ENCODE measurements around the gene WAC.
A peak's percentile ranks its signal among the peaks of the same experiment; 100 is the strongest.

WAC gene

DNA sequence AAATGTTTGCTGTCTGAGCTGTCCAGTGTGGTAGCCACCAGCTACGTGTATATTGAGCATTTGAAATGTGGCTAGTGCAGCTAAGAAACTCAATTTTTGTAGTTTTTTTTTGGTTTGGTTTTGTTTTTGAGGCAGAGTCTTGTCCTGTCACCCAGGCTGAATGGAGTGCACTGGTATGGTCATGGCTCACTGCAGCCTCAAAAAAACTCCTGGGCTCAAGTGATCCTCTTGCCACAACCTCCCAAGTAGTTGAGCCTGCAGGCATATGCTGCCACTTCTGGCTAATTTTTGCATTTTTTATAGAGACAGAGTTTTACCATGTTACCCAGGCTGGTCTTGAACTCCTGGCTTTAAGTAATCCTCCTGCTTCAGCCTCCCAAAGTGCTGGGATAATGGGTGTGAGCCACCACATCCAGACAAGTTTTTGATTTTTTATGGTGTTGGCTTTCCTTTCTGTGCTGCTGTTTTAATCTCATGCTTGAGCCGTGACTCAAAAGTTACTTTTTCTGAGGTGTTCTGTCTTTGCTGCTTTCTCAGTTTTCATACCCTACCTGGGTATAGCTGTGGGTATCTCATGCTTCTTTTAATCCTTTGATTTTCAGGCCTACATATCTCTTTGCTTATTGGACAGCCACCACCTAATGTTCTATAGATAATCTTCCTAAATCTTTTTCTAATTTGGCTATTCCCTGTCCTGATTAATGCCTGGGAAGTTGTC is 16.0 kb downstream of the WAC start:
- DNase-seq (ENCODE audit: low spot score in 2 of 2) (no peak), ATAC-seq (peak; percentile 65)
- H3K9me3 Mint-ChIP-seq, result no peaks in the 10 kb centered on the region
- peaks cover 99% of the 10 kb centered on the region for H3K36me3 Mint-ChIP-seq
- peak overlapping the region; percentile 67 for H3K27ac Mint-ChIP-seq
- H3K4me3 Mint-ChIP-seq, result no peak overlapping the region
- H3K4me1 Mint-ChIP-seq, result peaks cover 66% of the 10 kb centered on the region

DNA sequence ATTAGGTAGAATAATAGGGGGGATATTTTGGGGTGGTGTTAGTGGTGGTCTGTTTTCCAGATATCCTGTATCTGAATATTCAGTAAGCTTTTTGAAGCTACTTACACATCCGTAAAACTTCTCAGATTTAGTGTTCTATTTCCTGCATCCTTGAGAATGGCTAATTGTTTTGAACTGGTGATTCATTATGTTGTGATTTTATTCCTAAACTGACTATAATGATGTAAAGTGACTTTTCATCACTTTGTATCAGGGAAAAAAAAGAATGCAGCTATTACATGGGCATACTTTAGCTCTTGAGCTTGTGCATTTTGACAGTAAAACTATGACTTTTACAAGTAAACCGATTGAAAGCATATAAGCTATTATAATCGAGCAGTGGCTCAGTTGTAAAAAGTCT is 18.2 kb downstream of the WAC start:
- DNase-seq (ENCODE audit: low spot score in 2 of 2), result no peak
- H3K4me1 Mint-ChIP-seq, result peaks cover 73% of the 10 kb centered on the region
- H3K9me3 Mint-ChIP-seq, result no peaks in the 10 kb centered on the region
- no peak for ATAC-seq
- H3K4me3 Mint-ChIP-seq, result no peak overlapping the region
- peaks cover 100% of the 10 kb centered on the region for H3K36me3 Mint-ChIP-seq
- H3K27ac Mint-ChIP-seq, result no peak overlapping the region

DNA sequence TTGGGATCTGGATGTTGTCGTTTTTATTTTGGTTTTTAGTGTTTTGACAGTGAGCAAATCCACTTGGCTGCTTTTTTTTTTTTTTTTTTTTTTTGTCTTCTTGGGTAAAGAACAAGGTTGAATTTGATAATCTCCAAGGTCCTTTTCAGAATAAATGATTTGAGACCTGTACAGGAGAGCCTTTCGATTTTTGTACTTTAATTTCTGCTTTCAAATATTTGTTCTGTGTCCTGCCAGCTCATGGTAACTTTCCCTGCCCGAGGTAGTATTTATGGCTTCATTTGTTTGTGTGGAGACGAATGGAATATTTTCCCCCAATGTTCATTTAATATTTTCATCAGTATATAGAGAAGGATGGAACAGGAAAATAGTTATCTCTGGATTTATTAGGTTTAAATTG is 19.9 kb downstream of the WAC start:
- Mint-ChIP-seq H3K9me3 (no peaks in the 10 kb centered on the region), H3K4me1 (peaks cover 82% of the 10 kb centered on the region), H3K36me3 (peaks cover 100% of the 10 kb centered on the region), H3K4me3 (no peak overlapping the region), H3K27ac (no peak overlapping the region)
- ATAC-seq (no peak), DNase-seq (ENCODE audit: low spot score in 2 of 2) (no peak)

DNA sequence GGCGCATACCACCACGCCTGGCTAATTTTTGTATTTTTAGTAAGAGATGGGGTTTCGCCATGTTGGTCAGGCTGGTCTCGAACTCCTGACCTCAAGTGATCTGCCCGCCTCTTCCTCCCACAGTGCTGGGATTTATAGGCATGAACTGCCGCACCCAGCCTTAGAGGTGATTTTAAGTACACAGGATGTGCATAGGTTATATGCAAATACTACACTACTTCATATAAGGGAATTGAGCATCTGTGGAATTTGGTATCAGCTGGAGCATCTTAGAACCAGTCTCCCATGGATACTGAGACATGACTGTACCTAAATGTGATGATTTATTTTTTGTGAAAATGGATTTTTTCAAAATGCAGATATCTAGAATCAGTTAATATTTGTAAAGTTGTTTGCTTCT is 21.1 kb downstream of the WAC start:
- Mint-ChIP-seq H3K27ac (no peak overlapping the region), H3K36me3 (peaks cover 100% of the 10 kb centered on the region), H3K9me3 (no peaks in the 10 kb centered on the region), H3K4me1 (peaks cover 82% of the 10 kb centered on the region), H3K4me3 (no peak overlapping the region)
- ATAC-seq (no peak), DNase-seq (ENCODE audit: low spot score in 2 of 2) (no peak)

DNA sequence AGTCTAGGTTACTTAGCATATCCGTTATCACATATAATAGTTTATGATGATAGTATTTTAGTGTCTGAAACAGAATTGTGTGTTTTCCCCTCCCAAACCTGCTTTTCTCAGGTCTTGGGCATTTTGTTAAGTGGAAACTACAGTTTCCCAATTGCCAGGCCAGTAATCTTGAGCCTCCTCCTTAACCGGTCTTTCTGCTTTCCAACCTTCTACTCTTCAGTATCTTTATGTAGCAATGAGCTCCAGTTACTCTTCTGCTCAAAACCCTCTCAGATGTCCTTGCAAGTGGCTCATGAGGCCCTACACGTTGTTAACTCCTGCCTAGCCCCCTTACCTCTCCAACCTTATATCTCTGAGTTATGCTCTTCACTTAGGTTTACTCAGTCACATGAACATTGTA is 22.0 kb downstream of the WAC start:
- ATAC-seq, result no peak
- no peak overlapping the region for H3K4me3 Mint-ChIP-seq
- H3K4me1 Mint-ChIP-seq, result peaks cover 84% of the 10 kb centered on the region
- no peak overlapping the region for H3K27ac Mint-ChIP-seq
- peaks cover 98% of the 10 kb centered on the region for H3K36me3 Mint-ChIP-seq
- H3K9me3 Mint-ChIP-seq, result no peaks in the 10 kb centered on the region
- DNase-seq (ENCODE audit: low spot score in 2 of 2), result no peak

DNA sequence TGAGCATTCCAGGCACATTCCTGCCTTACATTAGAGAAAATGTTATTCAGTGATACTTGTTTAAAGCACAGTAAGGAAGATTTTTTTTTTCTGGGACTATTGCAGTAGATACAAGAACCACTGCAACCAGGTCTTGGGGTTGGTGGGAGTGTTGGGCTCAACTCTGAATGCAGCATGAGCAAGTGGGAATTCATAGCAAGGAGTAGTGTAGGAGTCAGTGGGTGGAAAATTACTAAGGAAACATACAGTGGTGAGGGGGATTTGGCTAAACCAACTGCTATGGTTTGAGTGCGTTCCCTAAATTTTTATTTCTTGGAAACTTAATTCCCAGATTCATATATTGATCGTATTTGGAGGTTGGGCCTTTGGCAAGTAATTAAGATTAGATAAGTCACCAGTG is 22.4 kb downstream of the WAC start:
- Mint-ChIP-seq H3K4me3 (no peak overlapping the region), H3K4me1 (peaks cover 84% of the 10 kb centered on the region), H3K36me3 (peaks cover 98% of the 10 kb centered on the region), H3K9me3 (no peaks in the 10 kb centered on the region), H3K27ac (no peak overlapping the region)
- DNase-seq (ENCODE audit: low spot score in 2 of 2) (no peak), ATAC-seq (no peak)

DNA sequence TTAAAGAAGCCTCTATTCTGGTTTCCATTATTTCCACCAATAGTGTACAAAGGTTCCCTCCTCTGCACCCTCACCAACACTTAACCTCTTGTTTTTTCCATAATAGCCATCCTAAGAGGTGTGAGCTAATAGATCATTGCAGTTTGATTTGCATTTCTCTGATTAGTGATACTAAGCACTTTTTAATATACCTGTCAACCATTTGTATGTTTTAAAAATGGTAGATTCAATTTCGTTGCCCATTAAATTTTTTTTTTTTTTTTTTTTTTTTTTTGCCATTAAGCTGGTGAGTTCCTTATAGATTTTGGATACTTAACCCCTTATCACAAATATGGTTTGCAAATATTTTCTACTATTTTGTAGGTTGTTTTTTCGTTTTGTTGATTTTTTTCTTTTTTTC is 23.2 kb downstream of the WAC start:
- DNase-seq (ENCODE audit: low spot score in 2 of 2), result no peak
- Mint-ChIP-seq H3K27ac (no peak overlapping the region), H3K36me3 (peaks cover 98% of the 10 kb centered on the region), H3K4me1 (peaks cover 84% of the 10 kb centered on the region), H3K4me3 (no peak overlapping the region), H3K9me3 (no peaks in the 10 kb centered on the region)
- ATAC-seq, result no peak

DNA sequence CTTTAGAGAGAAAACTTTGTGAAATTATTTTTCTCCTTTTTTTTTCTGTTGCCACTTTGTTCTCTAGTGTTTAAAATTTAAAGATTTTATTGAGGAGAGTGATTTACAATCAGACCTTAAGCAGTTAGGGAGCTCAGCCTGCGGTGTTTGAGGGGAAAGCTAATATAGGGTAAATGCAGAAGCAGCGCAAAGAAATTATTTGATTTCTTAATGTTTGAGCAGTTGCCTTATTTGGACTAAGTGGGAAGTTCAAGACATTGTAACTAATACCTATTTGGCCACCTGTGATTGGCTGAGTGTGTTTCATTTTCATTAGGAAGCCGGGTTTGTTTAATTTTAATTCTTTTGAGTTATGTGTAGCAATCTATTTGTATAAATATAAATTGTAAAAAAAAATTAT is 25.3 kb downstream of the WAC start:
- peaks cover 64% of the 10 kb centered on the region for H3K4me1 Mint-ChIP-seq
- H3K4me3 Mint-ChIP-seq, result no peak overlapping the region

DNA sequence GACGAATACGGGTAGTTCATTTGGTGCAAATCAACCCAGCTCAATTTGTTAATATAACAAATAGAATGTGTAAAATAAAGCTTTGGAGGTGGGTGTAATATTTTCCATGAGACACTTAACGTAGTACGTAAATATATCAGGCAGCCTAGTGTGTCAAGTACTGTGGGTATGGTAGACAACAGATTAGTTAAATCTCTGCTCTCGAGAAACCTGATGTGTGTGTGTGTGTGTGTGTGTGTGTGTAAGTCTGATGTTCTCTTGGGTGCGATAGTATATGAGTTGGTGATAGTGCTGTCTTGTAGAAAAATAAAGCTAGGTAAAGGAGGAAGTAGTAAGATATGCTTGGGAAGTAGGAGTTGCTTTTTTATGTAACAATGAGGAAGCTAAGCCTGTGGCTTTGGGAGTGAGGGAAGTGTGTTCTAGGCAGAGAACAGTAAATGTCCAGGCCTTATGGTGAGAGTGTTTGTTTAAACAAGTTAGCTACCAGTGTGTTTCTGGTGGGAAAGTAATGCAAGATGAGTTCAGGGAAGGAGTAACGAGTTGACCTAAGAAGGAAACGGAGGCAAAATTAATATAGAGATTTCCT is 26.1 kb downstream of the WAC start:
- Mint-ChIP-seq H3K36me3 (peaks cover 98% of the 10 kb centered on the region), H3K27ac (no peak overlapping the region), H3K4me1 (peaks cover 64% of the 10 kb centered on the region), H3K4me3 (no peak overlapping the region), H3K9me3 (no peaks in the 10 kb centered on the region)
- no peak for ATAC-seq
- no peak for DNase-seq (ENCODE audit: low spot score in 2 of 2)

More for the DNA sequence above, 25.3 kb downstream of the WAC start:
- no peak for ATAC-seq
- no peak for DNase-seq (ENCODE audit: low spot score in 2 of 2)
- Mint-ChIP-seq H3K9me3 (no peaks in the 10 kb centered on the region), H3K27ac (no peak overlapping the region), H3K36me3 (peaks cover 98% of the 10 kb centered on the region)

DNA sequence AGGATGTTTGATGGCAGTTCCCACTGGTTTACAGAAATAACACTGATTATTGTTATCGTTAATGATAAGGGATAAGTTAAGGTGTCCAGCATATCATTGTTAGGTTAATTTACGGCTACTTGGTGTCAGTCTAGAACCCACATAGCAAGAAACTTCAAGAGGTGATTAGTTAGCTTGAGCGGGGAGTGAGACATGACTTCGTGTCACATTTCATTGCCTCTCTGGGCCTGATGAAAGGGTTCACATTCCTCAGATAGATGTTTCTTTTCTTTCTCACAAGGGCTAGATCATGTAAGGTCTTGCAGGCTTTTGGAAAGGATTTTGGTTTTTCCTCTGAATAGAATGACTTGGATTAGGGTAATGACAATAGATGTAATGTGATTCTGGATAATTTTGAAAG is 26.7 kb downstream of the WAC start:
- Mint-ChIP-seq H3K9me3 (no peaks in the 10 kb centered on the region), H3K4me3 (no peak overlapping the region), H3K4me1 (peaks cover 64% of the 10 kb centered on the region), H3K36me3 (peaks cover 97% of the 10 kb centered on the region), H3K27ac (peak overlapping the region; percentile 12)
- no peak for DNase-seq (ENCODE audit: low spot score in 2 of 2)
- no peak for ATAC-seq

DNA sequence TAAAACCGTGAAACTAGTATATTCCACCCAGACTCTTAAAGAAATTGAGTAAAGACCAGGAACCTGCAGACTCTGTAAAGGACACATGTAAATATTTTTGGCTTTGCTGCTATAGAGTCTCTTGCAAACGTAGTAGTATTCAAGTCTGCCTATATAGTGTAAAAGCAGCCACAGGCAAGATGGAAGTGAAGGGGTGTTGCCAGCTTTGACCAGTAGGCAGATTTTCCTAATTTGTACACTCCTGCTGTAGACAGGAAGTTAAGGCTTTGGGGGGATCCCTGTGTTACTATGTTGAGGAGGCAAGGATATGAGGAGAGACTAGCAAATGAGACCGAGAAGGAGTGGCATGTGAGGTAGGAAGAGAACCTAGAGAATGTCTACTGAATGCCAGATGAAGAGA is 27.7 kb downstream of the WAC start:
- Mint-ChIP-seq H3K36me3 (peaks cover 96% of the 10 kb centered on the region), H3K27ac (peak overlapping the region; percentile 12), H3K9me3 (no peaks in the 10 kb centered on the region), H3K4me1 (peaks cover 63% of the 10 kb centered on the region), H3K4me3 (no peak overlapping the region)
- ATAC-seq, result no peak
- DNase-seq (ENCODE audit: low spot score in 2 of 2), result no peak

DNA sequence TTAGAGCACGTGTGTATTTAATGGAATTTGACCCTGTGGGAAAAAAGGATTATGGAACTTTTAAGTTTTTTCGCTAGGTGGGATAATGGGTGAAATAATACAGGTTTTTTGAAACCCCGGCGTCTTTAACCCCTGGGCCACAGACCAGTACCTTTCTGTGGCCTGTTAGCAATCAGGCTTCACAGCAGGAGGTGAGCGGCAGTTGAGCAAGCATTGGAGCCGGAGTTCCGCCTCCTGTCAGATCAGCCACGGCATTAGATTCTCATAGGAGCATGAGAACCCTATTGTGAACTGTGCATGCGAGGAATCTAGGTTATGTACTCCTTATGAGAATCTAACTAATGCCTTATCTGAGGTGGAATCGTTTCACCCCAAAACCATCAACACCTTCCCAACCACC is 28.6 kb downstream of the WAC start:
- ATAC-seq (no peak), DNase-seq (ENCODE audit: low spot score in 2 of 2) (no peak)
- Mint-ChIP-seq H3K4me1 (peaks cover 67% of the 10 kb centered on the region), H3K9me3 (no peaks in the 10 kb centered on the region), H3K36me3 (peaks cover 96% of the 10 kb centered on the region), H3K4me3 (no peak overlapping the region), H3K27ac (no peak overlapping the region)

DNA sequence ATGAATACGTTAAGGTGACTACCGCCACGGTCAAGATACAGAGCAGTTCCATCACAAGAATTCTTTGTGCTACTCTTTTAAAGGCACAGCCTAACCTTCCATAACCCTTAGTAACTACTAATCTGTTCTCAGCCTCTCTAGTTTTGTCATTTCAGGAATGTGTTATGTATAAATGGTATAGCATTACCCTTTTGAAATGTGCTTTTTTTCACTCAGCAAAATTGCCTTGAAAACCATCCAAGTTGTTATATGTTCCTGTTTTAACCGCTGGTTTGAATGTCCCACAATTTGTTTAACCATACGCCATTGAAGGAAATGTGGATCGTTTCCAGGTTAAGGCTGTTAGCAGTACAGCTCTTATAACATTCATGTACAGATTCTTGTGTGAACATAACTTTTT is 32.0 kb downstream of the WAC start:
- Mint-ChIP-seq H3K9me3 (no peaks in the 10 kb centered on the region), H3K4me3 (no peak overlapping the region), H3K36me3 (peaks cover 98% of the 10 kb centered on the region), H3K4me1 (peaks cover 61% of the 10 kb centered on the region), H3K27ac (peak overlapping the region; percentile 33)
- ATAC-seq (peak; percentile 88), DNase-seq (ENCODE audit: low spot score in 2 of 2) (no peak)

DNA sequence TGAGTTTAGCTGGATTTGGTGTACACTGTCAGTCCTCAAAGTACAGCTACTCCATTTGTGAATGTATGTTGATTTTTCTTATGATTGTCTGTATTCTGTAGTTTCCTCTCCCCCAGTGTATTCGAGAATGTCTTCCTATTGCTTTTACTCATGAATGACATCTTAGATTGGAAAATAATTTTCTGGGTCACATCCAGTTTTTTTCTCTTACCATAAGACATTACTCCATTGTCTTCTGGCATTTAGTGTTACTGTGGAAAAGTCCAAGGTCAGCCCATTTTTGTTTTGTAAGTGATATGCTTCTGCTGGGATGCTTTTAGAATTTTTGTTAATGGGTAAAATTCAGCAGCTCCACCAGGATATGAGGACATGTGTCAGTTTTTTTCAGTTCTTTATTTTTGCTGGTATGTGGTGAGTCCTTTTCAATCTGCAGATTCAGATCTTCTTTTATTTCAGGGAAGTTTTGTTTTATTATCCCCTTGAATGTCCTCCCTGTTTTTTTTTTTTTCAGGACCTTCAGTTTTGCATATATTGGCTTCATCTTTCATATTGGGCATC is 33.6 kb downstream of the WAC start:
- H3K4me3 Mint-ChIP-seq, result no peak overlapping the region
- no peak for DNase-seq (ENCODE audit: low spot score in 2 of 2)
- no peak for ATAC-seq
- peaks cover 98% of the 10 kb centered on the region for H3K36me3 Mint-ChIP-seq
- H3K4me1 Mint-ChIP-seq, result peaks cover 62% of the 10 kb centered on the region
- no peaks in the 10 kb centered on the region for H3K9me3 Mint-ChIP-seq
- peak overlapping the region; percentile 46 for H3K27ac Mint-ChIP-seq

DNA sequence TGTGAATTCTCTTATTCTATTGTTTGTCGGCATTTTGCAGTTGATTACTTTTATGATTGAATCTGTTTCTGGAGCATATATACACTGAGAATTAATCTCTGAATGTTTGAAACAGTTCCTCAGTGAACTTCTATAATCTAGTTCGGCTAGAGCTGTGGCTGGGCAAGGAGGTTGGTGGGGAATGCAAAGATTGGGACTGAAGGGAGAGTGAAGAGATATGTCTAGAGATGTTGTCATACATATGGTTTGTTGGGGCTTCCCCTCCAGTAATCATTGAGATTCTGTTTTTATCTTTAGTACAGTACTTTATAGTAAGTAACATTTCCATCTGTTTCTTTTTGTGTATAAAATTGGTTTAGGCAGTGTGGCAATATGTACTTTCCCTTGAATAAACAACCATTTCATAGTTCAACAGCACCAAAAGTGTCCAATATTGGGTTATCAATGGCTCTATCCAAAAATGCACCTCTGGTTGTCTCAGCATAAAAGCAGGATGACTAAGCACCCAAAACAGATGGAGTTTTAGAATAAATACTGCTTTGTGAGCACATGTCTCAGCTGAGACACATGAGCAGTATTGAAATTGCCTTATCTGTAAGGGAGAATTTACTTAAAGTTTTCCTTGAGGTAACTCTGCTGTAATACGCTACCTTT is 36.7 kb downstream of the WAC start:
- H3K27ac Mint-ChIP-seq, result peak overlapping the region; percentile 53
- DNase-seq (ENCODE audit: low spot score in 2 of 2), result no peak
- peak; percentile 83 for ATAC-seq
- H3K9me3 Mint-ChIP-seq, result no peaks in the 10 kb centered on the region
- H3K4me3 Mint-ChIP-seq, result no peak overlapping the region
- peaks cover 98% of the 10 kb centered on the region for H3K36me3 Mint-ChIP-seq
- H3K4me1 Mint-ChIP-seq, result peaks cover 72% of the 10 kb centered on the region

DNA sequence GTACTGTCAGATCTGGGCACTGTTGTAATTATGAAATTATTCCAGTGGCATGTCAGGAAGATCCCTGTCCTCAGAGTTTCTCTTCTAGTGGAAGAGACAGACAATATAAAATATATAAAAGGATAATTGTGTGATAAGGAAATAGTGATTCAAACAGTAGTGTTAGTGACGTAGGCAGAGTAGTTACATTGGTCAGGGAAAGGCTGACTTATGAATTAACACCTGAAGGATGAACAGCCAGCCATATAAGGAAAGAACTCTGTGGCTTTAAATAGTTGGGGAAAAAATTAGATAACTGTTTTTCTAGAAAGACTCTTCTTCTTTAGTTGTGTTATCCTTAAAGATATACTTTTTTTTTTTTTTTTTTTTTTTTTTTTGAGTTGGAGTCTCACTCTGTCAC is 37.7 kb downstream of the WAC start:
- peaks cover 99% of the 10 kb centered on the region for H3K36me3 Mint-ChIP-seq
- peak overlapping the region; percentile 73 for H3K27ac Mint-ChIP-seq
- no peak overlapping the region for H3K4me3 Mint-ChIP-seq
- ATAC-seq, result no peak
- H3K4me1 Mint-ChIP-seq, result peaks cover 72% of the 10 kb centered on the region
- no peaks in the 10 kb centered on the region for H3K9me3 Mint-ChIP-seq
- DNase-seq (ENCODE audit: low spot score in 2 of 2), result no peak

Measured in stimulated activated effector memory CD8-positive, alpha-beta T cell treated with anti-CD3 and anti-CD28 coated beads, Interleukin-12 subunit alpha, Interleukin-12 subunit beta, amount 100 ng/mL, for 72 hours (primary cell).